ENCODE measurements around the gene C18orf54. TPM values are rescaled to one million over a fixed set of nuclear protein-coding genes. Genes with fewer than 3 reads are reported as not detected.

C18orf54 gene
- total and polyA plus RNA-seq, 2 of the 4 experiments (the other 2 are of a cell fraction), result 2.2 to 3.0 TPM

- Histone ChIP-seq H4K5ac (ENCODE audit: low read depth, low read length) (no peak overlapping the region), H4K91ac (ENCODE audit: insufficient read depth, low read depth, low read length) (no peak overlapping the region), H2BK20ac (ENCODE audit: low read depth, low read length) (no peak overlapping the region), H3K9me3 (ENCODE audit: control insufficient read depth, insufficient read depth, low read length) (no peaks in the 10 kb centered on the region), H3K14ac (replicated peaks; ENCODE audit: low read depth, low read length) (no peak overlapping the region), H2AK5ac (ENCODE audit: low read depth, low read length) (no peak overlapping the region), H3K18ac (ENCODE audit: low read depth, low read length) (no peak overlapping the region), H3K9ac (ENCODE audit: low read depth, low read length) (no peak overlapping the region), H3K27ac (ENCODE audit: insufficient read depth, low read length) (no peak overlapping the region), H3K4ac (ENCODE audit: low read depth, low read length) (no peak overlapping the region), H3K36me3 (ENCODE audit: control insufficient read depth, insufficient read depth, low read length) (no peaks in the 10 kb centered on the region), H3K56ac (ENCODE audit: extremely low read depth, insufficient read depth, low read length) (no peak overlapping the region), H3K4me1 (ENCODE audit: control insufficient read depth, insufficient read depth, low read length) (no peaks in the 10 kb centered on the region), H2BK120ac (ENCODE audit: low read depth, low read length) (no peak overlapping the region), H3K4me2 (ENCODE audit: low read depth, low read length) (no peak overlapping the region), H2BK15ac (ENCODE audit: low read depth, low read length) (no peak overlapping the region), H2BK5ac (ENCODE audit: low read depth, low read length, poor library complexity, severe bottlenecking) (no peak overlapping the region), H2AFZ (replicated peaks; ENCODE audit: low read length, poor library complexity) (no peak overlapping the region), H4K8ac (ENCODE audit: low read depth in 2 of 2, low read length in 2 of 2) (no peak overlapping the region), H2AK9ac (replicated peaks; ENCODE audit: low read depth, low read length, poor library complexity) (no peak overlapping the region), H3K9me1 (ENCODE audit: insufficient read depth, low read length) (no peaks in the 10 kb centered on the region), H3K23ac (ENCODE audit: low read depth, low read length) (no peak overlapping the region), H3K4me3 (ENCODE audit: insufficient read depth, low read depth, low read length) (no peak overlapping the region), H4K20me1 (ENCODE audit: insufficient read depth, low read length) (no peaks in the 10 kb centered on the region), H3K79me1 (ENCODE audit: low read depth in 1 of 2, low read length in 2 of 2) (no peaks in the 10 kb centered on the region), H3K27me3 (ENCODE audit: control insufficient read depth, insufficient read depth, low read length) (no peaks in the 10 kb centered on the region)
- dilution Hi-C loops (cut with HindIII; ENCODE audit: low sequenced_read_pairs, unreplicated experiment) (no loop called here), in situ Hi-C loops (cut with MboI; ENCODE audit: low sequenced_read_pairs) (no loop called here), intact Hi-C loops (cut with micrococcal nuclease) (no loop called here)
- ChIA-PET POLR2A (ENCODE audit: unreplicated experiment) (no interaction called here), CTCF (no interaction called here)
- TF ChIP-seq MAFK (IDR thresholded peaks at IDR 0.05; ENCODE audit: low read depth, low read length), result no peak
- TF ChIP-seq BHLHE40 (IDR thresholded peaks at IDR 0.05; ENCODE audit: low read depth, low read length), result no peak
- TF ChIP-seq CHD1 (IDR thresholded peaks at IDR 0.05; ENCODE audit: low read depth, low read length), result no peak
- no peak for TF ChIP-seq RAD21 (IDR thresholded peaks at IDR 0.05; ENCODE audit: low read length)
- no peak for TF ChIP-seq MAZ (IDR thresholded peaks at IDR 0.05; ENCODE audit: borderline replicate concordance, low read depth, low read length)
- TF ChIP-seq MXI1 (IDR thresholded peaks at IDR 0.05; ENCODE audit: borderline replicate concordance, low read depth, low read length), result no peak
- no peak for TF ChIP-seq CTCF (conservative IDR thresholded peaks at IDR 0.05; ENCODE audit: low read depth, low read length)
- no peak for ATAC-seq (ENCODE audit: low read depth)
- no peak for DNase-seq
- BruUV-seq (replicated peaks), result no TSS peak
- no CpG with 5 or more reads among the region's 2 CpGs for WGBS, 2 experiments (ENCODE audit: extremely low coverage in 2 of 2, insufficient read length in 1 of 2)
Observed at GRCh38 chr18:54323970-54324369, 33.7 kb upstream of the C18orf54 start.
